Subcutaneous abdominal adipose tissue (tissue), 5 donors: ENCODE results near the gene CYP3A4.
"Not testable (repeated sequence)": the region's sequence is repeated elsewhere in the genome, so short reads cannot be mapped to it uniquely, and the experiment has no call there.

Source experiments
- H3K27ac ChIP-seq: one replicate; pipeline ENCODE4 v1.7.0; 2013; ENCODE audit warnings: low read depth, mild to moderate bottlenecking, inconsistent platforms, low read length, moderate library complexity
- H3K27me3 ChIP-seq, 5 donors: one replicate each; pipeline ENCODE4 v1.7.0; 2013; ENCODE audit warnings: low read length in 5 of 5, inconsistent platforms in 1 of 5; ENCODE audit not compliant: control insufficient read depth in 5 of 5, insufficient read depth in 4 of 5
- H3K36me3 ChIP-seq, 5 donors: one replicate each; pipeline ENCODE4 v1.7.0; 2013; ENCODE audit warnings: low read length in 5 of 5; ENCODE audit not compliant: control insufficient read depth in 5 of 5, insufficient read depth in 5 of 5
- H3K4me1 ChIP-seq, 5 donors: one replicate each; pipeline ENCODE4 v1.7.0; 2013; ENCODE audit warnings: low read length in 5 of 5, mild to moderate bottlenecking in 3 of 5, moderate library complexity in 1 of 5; ENCODE audit not compliant: control insufficient read depth in 5 of 5, insufficient read depth in 5 of 5
- H3K4me3 ChIP-seq, 5 donors: one replicate each; pipeline ENCODE4 v1.7.0; 2013; ENCODE audit warnings: low read length in 5 of 5, low read depth in 1 of 5
- H3K9ac ChIP-seq, 5 donors: one replicate each; pipeline ENCODE4 v1.7.0; 2013; ENCODE audit warnings: low read length in 5 of 5, mild to moderate bottlenecking in 4 of 5, moderate library complexity in 3 of 5
- H3K9me3 ChIP-seq, 5 donors: one replicate each; pipeline ENCODE4 v1.7.0; 2013; ENCODE audit warnings: low read length in 5 of 5; ENCODE audit not compliant: control insufficient read depth in 5 of 5
- donor health status: healthy.
- donor health status: healthy.
- donor health status: healthy.
- donor health status: healthy.
- donor health status: healthy.

The CYP3A4 gene

GRCh38 chr7:99822731-99823718, 39.0 kb upstream of the CYP3A4 start:
- H3K9ac ChIP-seq = no peak overlapping the region
- H3K4me3 ChIP-seq = no peak overlapping the region
- H3K27me3 ChIP-seq = no peaks in the 10 kb centered on the region
- no peaks in the 10 kb centered on the region for H3K36me3 ChIP-seq
- H3K9me3 ChIP-seq = no peaks in the 10 kb centered on the region
- H3K27ac ChIP-seq = no peak overlapping the region
- H3K4me1 ChIP-seq = peaks cover 0 to 54% (median 27%) of the 10 kb centered on the region in 5 donors

DNA sequence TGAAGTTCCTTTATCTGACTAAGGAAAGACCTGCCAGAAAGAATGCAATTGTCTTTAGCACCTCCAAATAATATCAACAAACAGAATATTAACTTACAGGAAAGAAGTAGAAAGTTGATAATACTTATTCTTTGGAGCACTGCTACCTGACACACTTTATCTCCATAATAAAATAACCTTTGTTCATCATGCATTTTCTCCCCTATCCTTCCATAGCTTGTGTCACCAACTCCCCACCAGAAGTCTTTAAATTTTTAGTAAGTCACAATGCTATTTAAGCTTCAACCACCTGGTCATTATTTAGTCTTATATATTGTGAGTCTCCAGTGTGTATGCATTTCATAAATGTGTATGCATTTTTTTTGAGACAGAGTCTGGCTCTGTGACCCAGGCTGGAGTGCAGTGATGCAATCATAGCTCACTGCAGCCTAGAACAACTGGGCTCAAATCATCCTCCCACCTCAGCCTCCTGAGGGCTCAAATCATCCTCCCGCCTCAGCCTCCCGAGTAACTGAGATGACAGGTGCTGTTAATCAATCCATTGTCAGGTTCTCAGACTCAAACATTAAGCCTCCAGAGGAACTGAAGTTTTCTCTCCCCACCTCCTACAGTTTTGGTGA, 36.5 kb upstream of the CYP3A4 start:
- no peak overlapping the region for H3K9ac ChIP-seq
- H3K4me3 ChIP-seq = no peak overlapping the region
- no peaks in the 10 kb centered on the region for H3K27me3 ChIP-seq
- no peaks in the 10 kb centered on the region for H3K9me3 ChIP-seq
- no peak overlapping the region for H3K27ac ChIP-seq
- H3K4me1 ChIP-seq = peaks cover 0 to 52% (median 29%) of the 10 kb centered on the region in 5 donors
- no peaks in the 10 kb centered on the region for H3K36me3 ChIP-seq

GRCh38 chr7:99808766-99809165, 24.8 kb upstream of the CYP3A4 start:
- Histone ChIP-seq H3K36me3 (no peaks in the 10 kb centered on the region), H3K9me3 (peaks cover 0 to 5% (median 0%) of the 10 kb centered on the region in 5 donors), H3K27ac (no peak overlapping the region), H3K9ac (no peak overlapping the region), H3K27me3 (no peaks in the 10 kb centered on the region), H3K4me1 (no peaks in the 10 kb centered on the region), H3K4me3 (no peak overlapping the region)

GRCh38 chr7:99806839-99807478, 23.0 kb upstream of the CYP3A4 start:
- Histone ChIP-seq H3K4me3 (no peak overlapping the region), H3K4me1 (no peaks in the 10 kb centered on the region), H3K27ac (no peak overlapping the region), H3K9me3 (peaks cover 0 to 5% (median 0%) of the 10 kb centered on the region in 5 donors), H3K27me3 (no peaks in the 10 kb centered on the region), H3K9ac (no peak overlapping the region), H3K36me3 (no peaks in the 10 kb centered on the region)

GRCh38 chr7:99805641-99806040, 21.7 kb upstream of the CYP3A4 start:
- Histone ChIP-seq H3K4me3 (no peak overlapping the region), H3K36me3 (no peaks in the 10 kb centered on the region), H3K4me1 (no peaks in the 10 kb centered on the region), H3K27me3 (no peaks in the 10 kb centered on the region), H3K27ac (no peak overlapping the region), H3K9ac (no peak overlapping the region), H3K9me3 (peaks cover 0 to 5% (median 0%) of the 10 kb centered on the region in 5 donors)

DNA sequence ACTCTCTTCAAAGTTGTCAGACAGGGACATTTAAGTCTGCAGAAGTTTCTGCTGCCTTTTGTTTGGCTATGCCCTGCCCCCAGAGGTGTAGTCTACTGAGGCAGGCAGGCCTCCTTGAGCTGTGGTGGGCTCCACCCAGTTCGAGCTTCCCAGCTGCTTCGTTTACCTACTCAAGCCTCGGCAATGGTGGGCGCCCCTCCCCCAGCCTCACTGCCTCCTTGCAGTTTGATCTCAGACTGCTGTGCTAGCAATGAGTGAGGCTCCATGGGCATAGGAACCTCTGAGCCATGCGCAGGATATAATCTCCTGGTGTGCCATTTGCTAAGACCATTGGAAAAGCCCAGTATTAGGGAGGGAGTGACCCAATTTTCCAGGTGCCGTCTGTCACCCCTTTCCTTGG, 19.1 kb upstream of the CYP3A4 start:
- not testable (repeated sequence) for H3K4me1 ChIP-seq, H3K9ac ChIP-seq, H3K27ac ChIP-seq, H3K4me3 ChIP-seq, H3K9me3 ChIP-seq, H3K36me3 ChIP-seq, H3K27me3 ChIP-seq

DNA sequence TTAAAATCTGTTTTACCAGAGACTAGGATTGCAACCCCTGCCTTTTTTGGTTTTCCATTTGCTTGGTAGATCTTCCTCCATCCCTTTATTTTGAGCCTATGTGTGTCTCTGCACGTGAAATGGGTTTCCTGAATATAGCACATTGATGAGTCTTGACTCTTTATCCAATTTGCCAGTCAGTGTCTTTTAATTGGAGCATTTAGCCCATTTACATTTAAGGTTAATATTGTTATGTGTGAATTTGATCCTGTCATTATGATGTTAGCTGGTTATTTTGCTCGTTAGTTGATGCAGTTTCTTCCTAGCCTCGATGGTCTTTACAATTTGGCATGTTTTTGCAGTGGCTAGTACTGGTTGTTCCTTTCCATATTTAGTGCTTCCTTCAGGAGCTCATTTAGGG, 17.4 kb upstream of the CYP3A4 start:
- H3K4me1 ChIP-seq, H3K36me3 ChIP-seq, H3K9me3 ChIP-seq, H3K27ac ChIP-seq, H3K27me3 ChIP-seq, H3K9ac ChIP-seq, H3K4me3 ChIP-seq: not testable (repeated sequence)

- Histone ChIP-seq H3K9ac (no peak overlapping the region), H3K4me1 (no peaks in the 10 kb centered on the region), H3K27me3 (no peaks in the 10 kb centered on the region), H3K9me3 (no peaks in the 10 kb centered on the region), H3K36me3 (no peaks in the 10 kb centered on the region), H3K27ac (no peak overlapping the region), H3K4me3 (no peak overlapping the region)
Measured at GRCh38 chr7:99798972-99799371, 15.0 kb upstream of the CYP3A4 start.

GRCh38 chr7:99795864-99796263, 11.9 kb upstream of the CYP3A4 start:
- H3K27me3 ChIP-seq, H3K4me1 ChIP-seq, H3K9me3 ChIP-seq, H3K36me3 ChIP-seq, H3K27ac ChIP-seq, H3K4me3 ChIP-seq, H3K9ac ChIP-seq: not testable (repeated sequence)
